Upper lobe of right lung (tissue), 1 donor: Measurements from ENCODE around the gene LRRC55. TPM values are rescaled to one million over a fixed set of nuclear protein-coding genes. Genes with fewer than 3 reads are reported as not detected.

Experiments used
- ATAC-seq: fragments of 200-7000 bp; cut with Tn5 transposase; one replicate; pipeline ENCODE4 v1.9.1; 2020; ENCODE audit warnings: mild to moderate bottlenecking, moderate library complexity
- DNase-seq: peaks from one replicate; pipeline ENCODE4 v3.0.0-alpha.2; 2020
- H3K27ac ChIP-seq: fragments of 200-600 bp; one replicate; pipeline ENCODE4 v1.8.0; 2022
- H3K27me3 ChIP-seq: fragments of 200-600 bp; one replicate; pipeline ENCODE4 v1.8.0; 2022; ENCODE audit warnings: mild to moderate bottlenecking
- H3K36me3 ChIP-seq: fragments of 200-600 bp; one replicate; pipeline ENCODE4 v1.8.0; 2022
- H3K4me1 ChIP-seq: fragments of 200-600 bp; one replicate; pipeline ENCODE4 v1.8.0; 2022
- H3K4me3 ChIP-seq: fragments of 200-600 bp; one replicate; pipeline ENCODE4 v1.8.0; 2022; ENCODE audit warnings: mild to moderate bottlenecking
- H3K9me3 ChIP-seq: fragments of 200-600 bp; one replicate; pipeline ENCODE4 v1.8.0; 2022
- intact Hi-C: fragments of 100-400 bp; cut with DNase I; formaldehyde crosslinking; loops from one replicate; pipeline ENCODE4 v1.11.0; 2022
- total RNA-seq: library from RNA; stranded (reverse); fragmentation: NEBNext Ultra II Directional; extraction: Animal tissue kit (Norgen Biotek cat#: 25700); gene quantifications from one replicate; pipeline ENCODE4 v1.2.1, GENCODE V29; 2021
- TF ChIP-seq, protein P1 (sequence below): fragments of 200-600 bp; IDR thresholded peaks from one replicate; pipeline ENCODE4 v1.8.0; 2022; ENCODE audit warnings: antibody characterized with exemption
- donor health status: DM: no; HTN: yes; CAD: no; lungs with severe emphysema.

The LRRC55 gene
- total RNA-seq, 1 donor from 2014 or later, result not detected

DNA sequence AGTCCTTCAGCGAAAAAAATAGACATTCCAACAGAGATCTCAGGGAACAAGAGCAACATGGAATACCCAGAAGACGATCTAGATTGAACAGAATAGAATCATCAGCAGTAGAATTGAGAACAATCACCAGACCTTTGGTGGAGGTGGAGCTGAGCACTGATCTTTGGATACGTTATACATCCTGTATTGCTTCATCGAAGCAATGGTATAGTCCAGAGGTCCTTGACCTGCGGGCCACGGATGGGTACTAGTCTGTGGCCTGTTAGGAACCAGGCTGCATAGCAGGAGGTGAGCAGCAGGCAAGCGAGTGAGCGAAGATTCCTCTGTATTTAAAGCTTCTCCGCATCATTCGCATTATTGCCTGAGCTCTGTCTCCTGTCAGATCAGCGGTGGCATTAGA lies 17.6 kb downstream of the LRRC55 start:
- H3K4me1 ChIP-seq, result peaks cover 30% of the 10 kb centered on the region
- intact Hi-C loops, result no loop called here
- no peak overlapping the region for H3K4me3 ChIP-seq
- no peak overlapping the region for H3K27ac ChIP-seq
- TF ChIP-seq, protein P1, sequence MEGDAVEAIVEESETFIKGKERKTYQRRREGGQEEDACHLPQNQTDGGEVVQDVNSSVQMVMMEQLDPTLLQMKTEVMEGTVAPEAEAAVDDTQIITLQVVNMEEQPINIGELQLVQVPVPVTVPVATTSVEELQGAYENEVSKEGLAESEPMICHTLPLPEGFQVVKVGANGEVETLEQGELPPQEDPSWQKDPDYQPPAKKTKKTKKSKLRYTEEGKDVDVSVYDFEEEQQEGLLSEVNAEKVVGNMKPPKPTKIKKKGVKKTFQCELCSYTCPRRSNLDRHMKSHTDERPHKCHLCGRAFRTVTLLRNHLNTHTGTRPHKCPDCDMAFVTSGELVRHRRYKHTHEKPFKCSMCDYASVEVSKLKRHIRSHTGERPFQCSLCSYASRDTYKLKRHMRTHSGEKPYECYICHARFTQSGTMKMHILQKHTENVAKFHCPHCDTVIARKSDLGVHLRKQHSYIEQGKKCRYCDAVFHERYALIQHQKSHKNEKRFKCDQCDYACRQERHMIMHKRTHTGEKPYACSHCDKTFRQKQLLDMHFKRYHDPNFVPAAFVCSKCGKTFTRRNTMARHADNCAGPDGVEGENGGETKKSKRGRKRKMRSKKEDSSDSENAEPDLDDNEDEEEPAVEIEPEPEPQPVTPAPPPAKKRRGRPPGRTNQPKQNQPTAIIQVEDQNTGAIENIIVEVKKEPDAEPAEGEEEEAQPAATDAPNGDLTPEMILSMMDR, result no peak
- no peaks in the 10 kb centered on the region for H3K9me3 ChIP-seq
- H3K27me3 ChIP-seq, result no peaks in the 10 kb centered on the region
- H3K36me3 ChIP-seq, result no peaks in the 10 kb centered on the region
- ATAC-seq, result no peak
- DNase-seq, result no peak

DNA sequence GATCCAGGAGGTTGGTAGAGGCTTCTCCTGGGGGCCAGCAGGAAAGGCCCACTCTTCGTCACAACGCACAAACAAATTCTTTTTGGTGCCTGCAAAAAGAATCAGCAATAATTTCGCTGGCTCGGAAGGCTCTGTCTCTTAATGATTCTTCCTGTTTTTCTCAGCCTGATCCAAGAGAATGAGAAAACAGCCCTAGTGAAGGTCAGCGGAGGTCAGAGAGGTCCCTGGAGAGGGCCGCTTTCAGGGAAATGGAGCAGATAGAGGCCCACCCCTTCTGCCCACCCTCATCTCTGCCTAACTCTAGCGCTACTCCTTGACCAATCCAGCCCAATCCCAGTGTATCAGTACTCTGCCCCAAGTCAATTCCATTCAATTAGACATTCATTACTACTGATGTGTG lies 19.2 kb downstream of the LRRC55 start:
- Histone ChIP-seq H3K9me3 (no peaks in the 10 kb centered on the region), H3K27ac (no peak overlapping the region), H3K4me1 (peaks cover 30% of the 10 kb centered on the region), H3K27me3 (no peaks in the 10 kb centered on the region), H3K4me3 (no peak overlapping the region), H3K36me3 (no peaks in the 10 kb centered on the region)
- TF ChIP-seq, protein P1, result no peak
- intact Hi-C loops, result no loop called here
- DNase-seq, result no peak
- no peak for ATAC-seq

DNA sequence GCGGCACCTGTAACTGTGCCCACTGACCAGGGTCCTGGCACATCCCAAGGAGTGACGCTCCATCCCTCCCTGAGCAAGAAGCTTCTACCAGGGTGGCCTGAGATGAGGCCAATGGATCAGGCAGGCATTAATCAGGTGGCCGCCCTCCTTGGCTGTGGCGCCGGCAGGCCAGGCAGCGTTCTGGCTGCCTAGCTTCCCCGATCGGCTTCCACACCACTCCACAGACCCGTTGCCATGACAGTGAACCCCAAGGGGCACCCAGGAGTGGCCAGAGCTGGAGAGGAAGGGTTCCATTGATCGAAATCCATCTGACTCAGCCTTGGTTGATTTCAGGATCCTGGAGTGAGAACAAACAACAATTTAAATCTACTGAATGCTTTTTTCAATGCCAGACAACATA lies 20.5 kb downstream of the LRRC55 start:
- Histone ChIP-seq H3K27me3 (no peaks in the 10 kb centered on the region), H3K4me3 (no peak overlapping the region), H3K27ac (no peak overlapping the region), H3K36me3 (no peaks in the 10 kb centered on the region), H3K9me3 (no peaks in the 10 kb centered on the region), H3K4me1 (peaks cover 30% of the 10 kb centered on the region)
- ATAC-seq (no peak), DNase-seq (no peak)
- TF ChIP-seq, protein P1, result no peak
- intact Hi-C loops, result no loop called here

DNA sequence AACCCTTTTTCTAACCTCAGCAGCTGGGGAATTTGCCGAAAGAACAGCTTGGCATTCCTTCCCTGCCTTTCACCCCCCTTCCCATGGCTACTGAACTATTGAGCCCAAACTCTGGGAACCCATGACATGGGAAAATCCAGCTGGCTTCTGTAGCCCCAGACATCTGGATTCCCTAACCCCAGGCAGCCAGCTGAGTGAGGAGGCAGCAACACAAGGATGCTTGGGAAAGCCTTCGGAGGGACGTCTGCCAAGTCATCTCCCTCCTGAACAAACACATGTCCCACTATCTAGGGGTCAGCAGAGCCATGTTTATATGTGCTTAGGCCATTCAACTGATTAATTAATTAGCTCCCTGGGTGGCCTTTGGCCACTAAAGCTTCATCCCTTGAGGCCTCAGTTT lies 21.6 kb downstream of the LRRC55 start:
- H3K36me3 ChIP-seq, result no peaks in the 10 kb centered on the region
- ATAC-seq, result peak; percentile 56
- intact Hi-C loops, result no loop called here

DNA sequence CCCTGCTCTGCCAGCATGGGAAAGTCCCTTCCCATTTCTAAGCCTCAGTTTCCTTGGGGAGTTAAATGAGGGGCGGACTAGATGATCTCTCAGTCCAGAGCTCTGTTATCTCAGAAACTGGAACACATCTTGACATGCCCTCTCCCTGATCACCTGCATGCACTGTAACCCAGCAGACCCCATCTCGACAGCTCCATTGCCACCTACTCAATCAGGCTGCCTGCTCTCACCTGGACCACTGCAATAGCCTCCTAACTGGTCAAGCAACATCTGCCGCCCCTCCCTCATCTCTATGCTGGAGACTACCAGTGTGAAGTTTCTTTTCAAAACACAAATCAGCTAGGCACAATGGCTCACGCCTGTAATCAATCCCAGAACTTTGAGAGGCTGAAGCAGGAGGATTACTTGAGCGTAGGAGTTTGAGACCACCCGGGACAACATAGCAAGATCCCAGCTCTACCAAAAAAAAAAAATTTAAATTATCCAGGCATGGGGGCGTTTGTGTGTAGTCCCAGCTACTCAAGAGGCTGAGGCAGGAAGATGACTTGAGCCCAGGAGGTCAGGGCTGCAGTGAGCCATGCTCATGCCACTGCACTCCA lies 22.2 kb downstream of the LRRC55 start:
- H3K27ac ChIP-seq, result no peak overlapping the region
- ATAC-seq (no peak), DNase-seq (no peak)
- no peaks in the 10 kb centered on the region for H3K27me3 ChIP-seq
- TF ChIP-seq, protein P1, result no peak
- H3K4me3 ChIP-seq, result no peak overlapping the region
- intact Hi-C loops, result no loop called here
- peaks cover 34% of the 10 kb centered on the region for H3K4me1 ChIP-seq
- no peaks in the 10 kb centered on the region for H3K36me3 ChIP-seq
- no peaks in the 10 kb centered on the region for H3K9me3 ChIP-seq

More for the DNA sequence above, 21.6 kb downstream of the LRRC55 start:
- Histone ChIP-seq H3K27me3 (no peaks in the 10 kb centered on the region), H3K27ac (no peak overlapping the region), H3K4me3 (no peak overlapping the region), H3K4me1 (peaks cover 34% of the 10 kb centered on the region), H3K9me3 (no peaks in the 10 kb centered on the region)
- DNase-seq, result no peak
- TF ChIP-seq, protein P1, result no peak
